ENCODE results near the gene KPNA1. TPM values are rescaled to one million over a fixed set of nuclear protein-coding genes. Genes with fewer than 3 reads are reported as not detected.

KPNA1 gene
- total RNA-seq, 1 experiment from 2014 or later, result 104 TPM

DNA sequence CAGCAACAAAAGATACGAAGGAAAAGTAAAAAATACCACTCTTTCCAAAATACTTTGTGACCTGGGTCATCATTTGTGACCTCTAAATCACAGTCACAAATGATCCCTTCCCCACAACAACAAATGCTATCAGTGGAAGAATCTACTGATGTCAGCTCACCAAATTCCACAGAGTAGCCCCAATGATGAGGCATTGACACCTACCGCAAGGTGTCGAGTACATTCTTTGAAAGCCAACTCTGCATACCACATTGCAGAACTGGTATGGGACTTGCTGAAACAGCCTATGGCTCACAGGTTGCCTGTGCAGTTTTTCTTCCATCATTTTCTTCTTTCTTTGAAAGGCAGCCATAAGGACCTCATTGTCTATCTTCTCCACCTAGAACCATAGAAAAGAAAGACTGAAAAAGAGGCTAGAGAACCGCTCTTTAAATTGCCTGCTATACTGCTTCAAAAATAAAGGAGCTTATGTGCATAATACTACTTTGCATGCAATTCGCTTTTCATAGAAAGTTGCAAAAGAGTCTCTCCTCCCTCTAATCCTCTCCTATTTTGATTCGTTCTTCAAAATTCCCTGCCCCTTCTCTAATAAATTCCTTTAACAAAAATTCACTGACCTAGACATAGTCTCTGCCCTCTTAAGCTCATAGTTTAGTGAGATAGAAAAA lies 21.4 kb upstream of the KPNA1 start:
- Mint-ChIP-seq H3K27ac (ENCODE audit: low read depth, unreplicated experiment) (no peak overlapping the region), H3K27me3 (ENCODE audit: insufficient read depth, unreplicated experiment) (no peaks in the 10 kb centered on the region), H3K4me3 (ENCODE audit: unreplicated experiment) (no peak overlapping the region), H3K36me3 (ENCODE audit: insufficient read depth, unreplicated experiment) (peaks cover 40% of the 10 kb centered on the region), H3K9me3 (ENCODE audit: unreplicated experiment) (no peaks in the 10 kb centered on the region), H3K4me1 (ENCODE audit: insufficient read depth, unreplicated experiment) (peaks cover 34% of the 10 kb centered on the region)
- no peak for DNase-seq (ENCODE audit: unreplicated experiment)
- ChIA-PET CTCF (interaction anchor here (0.7 to 1.3 kb wide), 5 partner anchors 13 to 143 kb away, joined by 3 to 4 read pairs (median 3); no protein-coding TSS in a partner anchor), POLR2A (interaction anchor here (1.0 to 1.6 kb wide), 2 partner anchors 10 kb away, joined by 3 to 4 read pairs; no protein-coding TSS in a partner anchor)
- TF ChIP-seq, protein P1, sequence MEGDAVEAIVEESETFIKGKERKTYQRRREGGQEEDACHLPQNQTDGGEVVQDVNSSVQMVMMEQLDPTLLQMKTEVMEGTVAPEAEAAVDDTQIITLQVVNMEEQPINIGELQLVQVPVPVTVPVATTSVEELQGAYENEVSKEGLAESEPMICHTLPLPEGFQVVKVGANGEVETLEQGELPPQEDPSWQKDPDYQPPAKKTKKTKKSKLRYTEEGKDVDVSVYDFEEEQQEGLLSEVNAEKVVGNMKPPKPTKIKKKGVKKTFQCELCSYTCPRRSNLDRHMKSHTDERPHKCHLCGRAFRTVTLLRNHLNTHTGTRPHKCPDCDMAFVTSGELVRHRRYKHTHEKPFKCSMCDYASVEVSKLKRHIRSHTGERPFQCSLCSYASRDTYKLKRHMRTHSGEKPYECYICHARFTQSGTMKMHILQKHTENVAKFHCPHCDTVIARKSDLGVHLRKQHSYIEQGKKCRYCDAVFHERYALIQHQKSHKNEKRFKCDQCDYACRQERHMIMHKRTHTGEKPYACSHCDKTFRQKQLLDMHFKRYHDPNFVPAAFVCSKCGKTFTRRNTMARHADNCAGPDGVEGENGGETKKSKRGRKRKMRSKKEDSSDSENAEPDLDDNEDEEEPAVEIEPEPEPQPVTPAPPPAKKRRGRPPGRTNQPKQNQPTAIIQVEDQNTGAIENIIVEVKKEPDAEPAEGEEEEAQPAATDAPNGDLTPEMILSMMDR (IDR thresholded peaks at IDR 0.05; ENCODE audit: unreplicated experiment), result no peak
- intact Hi-C loops (cut with micrococcal nuclease), result no loop called here
- BruUV-seq (replicated peaks), result no TSS peak

DNA sequence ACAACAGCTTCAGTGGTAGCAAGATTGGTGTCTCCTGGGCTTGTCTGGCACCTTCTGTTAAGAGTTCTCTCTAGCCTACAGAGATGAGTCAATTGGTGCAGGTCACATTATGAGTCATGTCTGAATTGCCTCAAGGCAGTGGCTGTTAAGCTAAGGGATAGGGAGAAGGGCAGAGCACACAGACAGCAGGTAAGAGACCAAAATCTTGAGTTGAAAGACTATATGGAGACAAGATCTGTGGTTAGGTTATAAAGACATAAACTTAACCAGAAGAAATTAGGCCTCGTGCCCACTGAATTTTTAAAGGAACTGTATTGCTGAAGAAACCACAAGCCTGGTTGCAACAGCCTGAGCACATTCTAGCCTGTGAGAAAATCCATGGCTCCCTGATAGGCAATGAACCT lies 19.2 kb upstream of the KPNA1 start:
- intact Hi-C loops (cut with micrococcal nuclease), result no loop called here
- peak; percentile 98 for DNase-seq (ENCODE audit: unreplicated experiment)
- Mint-ChIP-seq H3K27ac (ENCODE audit: low read depth, unreplicated experiment) (peak overlapping the region; percentile 21), H3K27me3 (ENCODE audit: insufficient read depth, unreplicated experiment) (no peaks in the 10 kb centered on the region), H3K36me3 (ENCODE audit: insufficient read depth, unreplicated experiment) (peaks cover 35% of the 10 kb centered on the region), H3K4me1 (ENCODE audit: insufficient read depth, unreplicated experiment) (peaks cover 28% of the 10 kb centered on the region), H3K9me3 (ENCODE audit: unreplicated experiment) (no peaks in the 10 kb centered on the region), H3K4me3 (ENCODE audit: unreplicated experiment) (no peak overlapping the region)
- TF ChIP-seq, protein P1 (IDR thresholded peaks at IDR 0.05; ENCODE audit: unreplicated experiment), result no peak
- POLR2A ChIA-PET, result interaction anchor here (0.7 to 2.1 kb wide), 16 partner anchors 9 to 437 kb away, joined by 3 to 16 read pairs (median 4); partner anchors contain the start of genes DTX3L, KPNA1, PARP9 and WDR5B
- BruUV-seq (replicated peaks), result no TSS peak
- CTCF ChIA-PET, result interaction anchor here (0.6 to 1.5 kb wide), 4 partner anchors 14 to 145 kb away, joined by 3 to 11 read pairs (median 3); no protein-coding TSS in a partner anchor

DNA sequence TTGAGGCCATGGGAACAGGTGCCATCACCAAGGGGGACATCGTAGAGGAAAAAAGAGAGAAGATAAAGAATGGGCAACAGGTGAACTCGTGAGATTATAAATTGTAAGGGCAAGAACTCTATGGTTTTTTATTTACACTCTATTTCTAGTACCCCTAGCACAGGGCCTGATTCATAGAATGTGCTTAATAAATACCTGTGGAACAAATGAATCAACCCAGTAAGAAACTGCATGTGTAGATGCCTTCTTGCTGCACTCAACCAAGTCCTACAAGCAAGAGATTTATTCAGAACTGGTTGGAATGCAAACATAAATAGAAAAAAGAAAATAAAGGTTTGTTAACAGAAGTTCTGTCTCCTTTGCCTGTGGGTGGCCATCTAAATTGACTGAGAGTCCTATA lies 18.7 kb upstream of the KPNA1 start:
- intact Hi-C loops (cut with micrococcal nuclease), result no loop called here
- no peak overlapping the region for H3K4me3 Mint-ChIP-seq (ENCODE audit: unreplicated experiment)
- H3K27me3 Mint-ChIP-seq (ENCODE audit: insufficient read depth, unreplicated experiment), result no peaks in the 10 kb centered on the region
- no TSS peak for BruUV-seq (replicated peaks)
- peaks cover 35% of the 10 kb centered on the region for H3K36me3 Mint-ChIP-seq (ENCODE audit: insufficient read depth, unreplicated experiment)
- no peak for DNase-seq (ENCODE audit: unreplicated experiment)
- TF ChIP-seq, protein P1 (IDR thresholded peaks at IDR 0.05; ENCODE audit: unreplicated experiment), result no peak
- H3K27ac Mint-ChIP-seq (ENCODE audit: low read depth, unreplicated experiment), result peak overlapping the region; percentile 21
- peaks cover 26% of the 10 kb centered on the region for H3K4me1 Mint-ChIP-seq (ENCODE audit: insufficient read depth, unreplicated experiment)
- H3K9me3 Mint-ChIP-seq (ENCODE audit: unreplicated experiment), result no peaks in the 10 kb centered on the region
- POLR2A ChIA-PET, result interaction anchor here (0.7 to 2.1 kb wide), 15 partner anchors 9 to 146 kb away, joined by 3 to 16 read pairs (median 5); partner anchors contain the start of genes DTX3L, KPNA1, PARP9 and WDR5B
- CTCF ChIA-PET, result interaction anchor here (0.6 to 1.5 kb wide), 3 partner anchors 13 to 49 kb away, joined by 3 read pairs; no protein-coding TSS in a partner anchor

DNA sequence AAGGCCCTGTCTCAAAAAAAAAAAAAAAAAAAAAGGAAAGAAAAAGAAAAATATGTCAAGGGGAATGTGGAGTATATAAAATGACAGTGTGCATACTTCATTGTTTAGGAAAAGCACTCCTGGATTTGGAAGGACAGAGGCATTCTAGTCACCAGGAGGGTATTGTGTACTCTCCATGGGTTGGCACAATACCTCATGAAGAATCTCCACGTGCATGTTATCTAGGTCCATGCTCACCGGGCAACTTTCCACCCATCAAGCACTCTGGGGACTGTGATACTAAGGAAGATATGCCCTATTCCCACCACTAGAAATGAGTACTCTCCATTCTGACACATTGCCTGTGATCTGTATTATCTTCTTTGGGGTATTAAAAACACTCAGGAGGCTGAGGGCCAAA lies 15.4 kb upstream of the KPNA1 start:
- ChIA-PET POLR2A (no interaction called here), CTCF (no interaction called here)
- TF ChIP-seq, protein P1 (IDR thresholded peaks at IDR 0.05; ENCODE audit: unreplicated experiment), result no peak
- Mint-ChIP-seq H3K27me3 (ENCODE audit: insufficient read depth, unreplicated experiment) (no peaks in the 10 kb centered on the region), H3K4me1 (ENCODE audit: insufficient read depth, unreplicated experiment) (peaks cover 24% of the 10 kb centered on the region), H3K4me3 (ENCODE audit: unreplicated experiment) (no peak overlapping the region), H3K36me3 (ENCODE audit: insufficient read depth, unreplicated experiment) (peaks cover 14% of the 10 kb centered on the region), H3K27ac (ENCODE audit: low read depth, unreplicated experiment) (no peak overlapping the region), H3K9me3 (ENCODE audit: unreplicated experiment) (no peaks in the 10 kb centered on the region)
- intact Hi-C loops (cut with micrococcal nuclease), result no loop called here
- BruUV-seq (replicated peaks), result no TSS peak
- DNase-seq (ENCODE audit: unreplicated experiment), result no peak

Data from MCF 10A (cell line).